GM23338 (cell line): ENCODE results near the gene BOK. TPM values are rescaled to one million over a fixed set of nuclear protein-coding genes. Genes with fewer than 3 reads are reported as not detected.

Experiments used
- ATAC-seq: fragments of 200-7000 bp; cut with Tn5 transposase; 3 replicates; pipeline ENCODE4 v1.9.1; 2020
- DNase-seq: peaks from one replicate; pipeline ENCODE4 v3.0.0-alpha.2; 2015; ENCODE audit warnings: low spot score
- H2AFZ ChIP-seq: fragments of 200-600 bp; sonication (generic); 2 replicates; pipeline ENCODE4 v1.8.0; 2016; ENCODE audit warnings: antibody characterized with exemption, mild to moderate bottlenecking, moderate library complexity
- H3F3A ChIP-seq: fragments of 200-600 bp; sonication (generic); replicated peaks from 2 replicates; pipeline ENCODE4 v1.8.0; 2017; ENCODE audit warnings: antibody characterized with exemption, mixed run types, low read depth
- H3K27ac ChIP-seq: fragments of 200-600 bp; sonication (generic); 2 replicates; pipeline ENCODE4 v1.6.1; 2016; ENCODE audit warnings: low read depth
- H3K27me3 ChIP-seq: fragments of 200-600 bp; sonication (generic); 2 replicates; pipeline ENCODE4 v1.8.0; 2016; ENCODE audit warnings: mild to moderate bottlenecking, mixed run types, moderate library complexity; ENCODE audit not compliant: insufficient read depth
- H3K36me3 ChIP-seq: fragments of 200-600 bp; sonication (generic); 2 replicates; pipeline ENCODE4 v1.8.0; 2016; ENCODE audit warnings: mild to moderate bottlenecking; ENCODE audit not compliant: insufficient read depth
- H3K4me1 ChIP-seq: fragments of 200-600 bp; sonication (generic); 2 replicates; pipeline ENCODE4 v1.8.0; 2016; ENCODE audit warnings: mild to moderate bottlenecking, moderate library complexity; ENCODE audit not compliant: insufficient read depth
- H3K4me2 ChIP-seq: fragments of 200-600 bp; sonication (generic); 2 replicates; pipeline ENCODE4 v1.7.1; 2017; ENCODE audit warnings: mixed run types
- H3K4me3 ChIP-seq: fragments of 200-600 bp; sonication (generic); 2 replicates; pipeline ENCODE4 v1.6.1; 2016; ENCODE audit warnings: mixed run types
- H3K79me2 ChIP-seq: fragments of 200-600 bp; sonication (generic); replicated peaks from 2 replicates; pipeline ENCODE4 v1.8.0; 2017; ENCODE audit warnings: mild to moderate bottlenecking; ENCODE audit not compliant: insufficient read depth
- H3K9me2 ChIP-seq: fragments of 200-600 bp; sonication (generic); 2 replicates; pipeline ENCODE4 v1.8.0; 2017; ENCODE audit not compliant: insufficient read depth
- H4K20me1 ChIP-seq: fragments of 200-600 bp; sonication (generic); replicated peaks from 2 replicates; pipeline ENCODE4 v1.8.0; 2017; ENCODE audit warnings: mild to moderate bottlenecking; ENCODE audit not compliant: insufficient read depth
- H3K27ac Mint-ChIP-seq: 2 replicates; pipeline ENCODE4 v1.8.0; 2020; ENCODE audit warnings: inconsistent platforms, mild to moderate bottlenecking, moderate library complexity, mixed read lengths
- H3K27me3 Mint-ChIP-seq: 3 replicates; pipeline ENCODE4 v1.8.0; 2022; ENCODE audit warnings: low read depth, mild to moderate bottlenecking, moderate library complexity, mixed read lengths, inconsistent platforms; ENCODE audit not compliant: insufficient read depth, poor library complexity
- H3K36me3 Mint-ChIP-seq: 3 replicates; pipeline ENCODE4 v1.8.0; 2021; ENCODE audit warnings: low read depth, mild to moderate bottlenecking, inconsistent platforms, moderate library complexity, mixed read lengths
- H3K4me1 Mint-ChIP-seq: 3 replicates; pipeline ENCODE4 v1.8.0; 2020; ENCODE audit warnings: mild to moderate bottlenecking, inconsistent platforms, mixed read lengths
- H3K4me3 Mint-ChIP-seq: 3 replicates; pipeline ENCODE4 v1.8.0; 2021; ENCODE audit warnings: moderate library complexity, mild to moderate bottlenecking, inconsistent platforms, mixed read lengths
- H3K9me3 Mint-ChIP-seq: 3 replicates; pipeline ENCODE4 v1.8.0; 2020; ENCODE audit warnings: moderate library complexity, mild to moderate bottlenecking, inconsistent platforms, mixed read lengths
- CREB1 ChIP-seq: fragments of 250-450 bp; sonication (Bioruptor Pico); IDR thresholded peaks from 2 replicates; pipeline ENCODE4 v1.5.0; 2020; ENCODE audit warnings: low read depth, mild to moderate bottlenecking, moderate library complexity
- EZH2 ChIP-seq: fragments of 200-600 bp; sonication (generic); IDR thresholded peaks from one replicate; pipeline ENCODE4 v1.8.0; 2017; ENCODE audit warnings: antibody characterized with exemption, mild to moderate bottlenecking, low read depth; ENCODE audit not compliant: unreplicated experiment
- EZH2phosphoT487 ChIP-seq: fragments of 200-600 bp; sonication (generic); IDR thresholded peaks from one replicate; pipeline ENCODE4 v1.8.1; 2018; ENCODE audit warnings: antibody characterized with exemption; ENCODE audit not compliant: unreplicated experiment
- NANOG ChIP-seq: IDR thresholded peaks from 2 replicates; pipeline ENCODE4 v1.6.1; 2016; ENCODE audit warnings: antibody characterized with exemption, borderline replicate concordance
- ZNF114 ChIP-seq: fragments of 250-450 bp; sonication (Bioruptor Pico); IDR thresholded peaks from 2 replicates; pipeline ENCODE4 v1.5.0; 2020; ENCODE audit warnings: mild to moderate bottlenecking, moderate library complexity
- ZNF331 ChIP-seq: fragments of 250-450 bp; sonication (Bioruptor Pico); IDR thresholded peaks from 2 replicates; pipeline ENCODE4 v1.5.0; 2020; ENCODE audit warnings: low read depth, mild to moderate bottlenecking, moderate library complexity
- polyA plus RNA-seq: library from polyadenylated mRNA; unstranded; fragments of >200 nt; fragmentation: Nextera tagmentation; extraction: Ambion mirVana; gene quantifications from 2 replicates; pipeline ENCODE4 v1.2.1, GENCODE V29; 2016
- total RNA-seq: library from RNA; depleted of rRNA; stranded (reverse); fragments of >200 nt; shearing (Covaris generic); gene quantifications from 2 replicates; pipeline ENCODE4 v1.2.3, GENCODE V29; 2014
- TF ChIP-seq, protein P1 (sequence below): fragments of 250-450 bp; sonication (Bioruptor Pico); IDR thresholded peaks from 2 replicates; pipeline ENCODE4 v1.5.0; 2020; ENCODE audit warnings: mild to moderate bottlenecking, moderate library complexity
- TF ChIP-seq, protein P2 (sequence below): IDR thresholded peaks from 2 replicates; pipeline ENCODE4 v1.6.1; 2016; ENCODE audit warnings: antibody characterized with exemption
- TF ChIP-seq, protein P3 (sequence below), 2 experiments: fragments of 200-600 bp in 1 of 2; sonication (generic) in 1 of 2; conservative IDR thresholded peaks; 2 replicates each; pipeline versions ENCODE4 v1.5.1 to v1.6.1; 2016 to 2017; ENCODE audit warnings: antibody characterized with exemption in 2 of 2, low read depth in 2 of 2, mild to moderate bottlenecking in 2 of 2, moderate library complexity in 1 of 2

The BOK gene
- total and polyA plus RNA-seq, 2 experiments from 2014 or later: 13.5 to 36.7 TPM

DNA sequence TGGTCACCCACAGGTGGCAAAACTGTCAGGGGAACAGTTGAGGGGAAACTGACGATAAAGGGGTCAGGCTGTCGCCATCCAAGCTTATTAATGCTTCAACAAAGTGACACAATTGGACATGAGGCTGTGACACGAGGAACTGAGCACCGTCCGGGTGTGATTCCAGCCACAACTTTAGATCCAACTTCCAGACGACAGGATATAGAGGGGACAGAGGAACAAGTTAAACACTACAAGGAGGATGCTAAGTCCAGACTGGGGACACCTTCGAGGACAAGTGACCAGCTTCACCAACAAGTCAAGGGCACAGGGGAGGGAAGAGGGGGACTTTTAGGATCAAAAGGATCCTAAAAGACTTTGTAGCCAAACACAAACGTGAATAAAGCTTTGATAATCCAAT lies 23.8 kb downstream of the BOK start:
- Histone ChIP-seq H3K9me2 (no peaks in the 10 kb centered on the region), H3F3A (no peaks in the 10 kb centered on the region), H3K36me3 (peaks cover 21% of the 10 kb centered on the region), H3K4me1 (peaks cover 5% of the 10 kb centered on the region; the same call in 1 of the 2 replicates), H4K20me1 (0 out of 2 replicates have a peak, but pooled peaks cover 3% of the 10 kb centered on the region), H2AFZ (no peak overlapping the region), H3K27ac (no peak overlapping the region), H3K79me2 (0 out of 2 replicates have a peak, but pooled peaks cover 3% of the 10 kb centered on the region), H3K4me2 (no peak overlapping the region), H3K27me3 (no peaks in the 10 kb centered on the region), H3K4me3 (no peak overlapping the region)
- Mint-ChIP-seq H3K4me3 (no peak overlapping the region), H3K4me1 (peaks cover 9% of the 10 kb centered on the region), H3K9me3 (peaks cover 49% of the 10 kb centered on the region), H3K27me3 (peaks cover 12% of the 10 kb centered on the region), H3K27ac (no peak overlapping the region), H3K36me3 (peaks cover 23% of the 10 kb centered on the region)
- ATAC-seq (no peak), DNase-seq (no peak)
- TF ChIP-seq NANOG: no peak
- no peak for TF ChIP-seq CREB1

DNA sequence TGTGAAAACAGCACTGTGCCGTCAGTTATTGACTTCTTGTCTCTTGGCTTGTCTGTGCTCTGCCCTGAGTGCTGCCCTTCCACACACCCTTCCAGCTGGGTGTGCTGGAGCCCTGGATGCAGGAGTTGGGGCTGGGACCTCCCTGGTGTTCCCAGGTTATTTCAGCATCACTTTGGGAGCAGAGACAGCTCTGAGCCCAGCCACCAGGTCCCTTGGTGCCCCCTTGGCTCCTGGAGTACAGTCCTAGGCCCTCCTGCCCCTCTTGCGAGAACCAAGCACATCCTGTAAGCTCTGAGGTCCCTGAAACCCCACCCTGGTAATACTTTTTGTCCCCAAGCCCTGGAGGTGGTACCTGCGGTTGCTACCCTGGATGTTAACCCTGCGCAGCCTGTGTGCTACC lies 24.3 kb downstream of the BOK start:
- Histone ChIP-seq H3K4me1 (peaks cover 5% of the 10 kb centered on the region; the same call in 1 of the 2 replicates), H3K9me2 (no peaks in the 10 kb centered on the region), H2AFZ (no peak overlapping the region), H3F3A (no peaks in the 10 kb centered on the region), H3K27ac (no peak overlapping the region), H3K4me2 (no peak overlapping the region), H3K79me2 (0 out of 2 replicates have a peak, but pooled peaks cover 3% of the 10 kb centered on the region), H4K20me1 (0 out of 2 replicates have a peak, but pooled peaks cover 3% of the 10 kb centered on the region), H3K4me3 (no peak overlapping the region), H3K27me3 (no peaks in the 10 kb centered on the region), H3K36me3 (peaks cover 25% of the 10 kb centered on the region)
- Mint-ChIP-seq H3K9me3 (peaks cover 53% of the 10 kb centered on the region), H3K36me3 (peaks cover 19% of the 10 kb centered on the region), H3K4me3 (no peak overlapping the region), H3K27ac (no peak overlapping the region), H3K27me3 (peaks cover 12% of the 10 kb centered on the region), H3K4me1 (peaks cover 6% of the 10 kb centered on the region)
- ATAC-seq (no peak), DNase-seq (no peak)
- TF ChIP-seq, protein P1, sequence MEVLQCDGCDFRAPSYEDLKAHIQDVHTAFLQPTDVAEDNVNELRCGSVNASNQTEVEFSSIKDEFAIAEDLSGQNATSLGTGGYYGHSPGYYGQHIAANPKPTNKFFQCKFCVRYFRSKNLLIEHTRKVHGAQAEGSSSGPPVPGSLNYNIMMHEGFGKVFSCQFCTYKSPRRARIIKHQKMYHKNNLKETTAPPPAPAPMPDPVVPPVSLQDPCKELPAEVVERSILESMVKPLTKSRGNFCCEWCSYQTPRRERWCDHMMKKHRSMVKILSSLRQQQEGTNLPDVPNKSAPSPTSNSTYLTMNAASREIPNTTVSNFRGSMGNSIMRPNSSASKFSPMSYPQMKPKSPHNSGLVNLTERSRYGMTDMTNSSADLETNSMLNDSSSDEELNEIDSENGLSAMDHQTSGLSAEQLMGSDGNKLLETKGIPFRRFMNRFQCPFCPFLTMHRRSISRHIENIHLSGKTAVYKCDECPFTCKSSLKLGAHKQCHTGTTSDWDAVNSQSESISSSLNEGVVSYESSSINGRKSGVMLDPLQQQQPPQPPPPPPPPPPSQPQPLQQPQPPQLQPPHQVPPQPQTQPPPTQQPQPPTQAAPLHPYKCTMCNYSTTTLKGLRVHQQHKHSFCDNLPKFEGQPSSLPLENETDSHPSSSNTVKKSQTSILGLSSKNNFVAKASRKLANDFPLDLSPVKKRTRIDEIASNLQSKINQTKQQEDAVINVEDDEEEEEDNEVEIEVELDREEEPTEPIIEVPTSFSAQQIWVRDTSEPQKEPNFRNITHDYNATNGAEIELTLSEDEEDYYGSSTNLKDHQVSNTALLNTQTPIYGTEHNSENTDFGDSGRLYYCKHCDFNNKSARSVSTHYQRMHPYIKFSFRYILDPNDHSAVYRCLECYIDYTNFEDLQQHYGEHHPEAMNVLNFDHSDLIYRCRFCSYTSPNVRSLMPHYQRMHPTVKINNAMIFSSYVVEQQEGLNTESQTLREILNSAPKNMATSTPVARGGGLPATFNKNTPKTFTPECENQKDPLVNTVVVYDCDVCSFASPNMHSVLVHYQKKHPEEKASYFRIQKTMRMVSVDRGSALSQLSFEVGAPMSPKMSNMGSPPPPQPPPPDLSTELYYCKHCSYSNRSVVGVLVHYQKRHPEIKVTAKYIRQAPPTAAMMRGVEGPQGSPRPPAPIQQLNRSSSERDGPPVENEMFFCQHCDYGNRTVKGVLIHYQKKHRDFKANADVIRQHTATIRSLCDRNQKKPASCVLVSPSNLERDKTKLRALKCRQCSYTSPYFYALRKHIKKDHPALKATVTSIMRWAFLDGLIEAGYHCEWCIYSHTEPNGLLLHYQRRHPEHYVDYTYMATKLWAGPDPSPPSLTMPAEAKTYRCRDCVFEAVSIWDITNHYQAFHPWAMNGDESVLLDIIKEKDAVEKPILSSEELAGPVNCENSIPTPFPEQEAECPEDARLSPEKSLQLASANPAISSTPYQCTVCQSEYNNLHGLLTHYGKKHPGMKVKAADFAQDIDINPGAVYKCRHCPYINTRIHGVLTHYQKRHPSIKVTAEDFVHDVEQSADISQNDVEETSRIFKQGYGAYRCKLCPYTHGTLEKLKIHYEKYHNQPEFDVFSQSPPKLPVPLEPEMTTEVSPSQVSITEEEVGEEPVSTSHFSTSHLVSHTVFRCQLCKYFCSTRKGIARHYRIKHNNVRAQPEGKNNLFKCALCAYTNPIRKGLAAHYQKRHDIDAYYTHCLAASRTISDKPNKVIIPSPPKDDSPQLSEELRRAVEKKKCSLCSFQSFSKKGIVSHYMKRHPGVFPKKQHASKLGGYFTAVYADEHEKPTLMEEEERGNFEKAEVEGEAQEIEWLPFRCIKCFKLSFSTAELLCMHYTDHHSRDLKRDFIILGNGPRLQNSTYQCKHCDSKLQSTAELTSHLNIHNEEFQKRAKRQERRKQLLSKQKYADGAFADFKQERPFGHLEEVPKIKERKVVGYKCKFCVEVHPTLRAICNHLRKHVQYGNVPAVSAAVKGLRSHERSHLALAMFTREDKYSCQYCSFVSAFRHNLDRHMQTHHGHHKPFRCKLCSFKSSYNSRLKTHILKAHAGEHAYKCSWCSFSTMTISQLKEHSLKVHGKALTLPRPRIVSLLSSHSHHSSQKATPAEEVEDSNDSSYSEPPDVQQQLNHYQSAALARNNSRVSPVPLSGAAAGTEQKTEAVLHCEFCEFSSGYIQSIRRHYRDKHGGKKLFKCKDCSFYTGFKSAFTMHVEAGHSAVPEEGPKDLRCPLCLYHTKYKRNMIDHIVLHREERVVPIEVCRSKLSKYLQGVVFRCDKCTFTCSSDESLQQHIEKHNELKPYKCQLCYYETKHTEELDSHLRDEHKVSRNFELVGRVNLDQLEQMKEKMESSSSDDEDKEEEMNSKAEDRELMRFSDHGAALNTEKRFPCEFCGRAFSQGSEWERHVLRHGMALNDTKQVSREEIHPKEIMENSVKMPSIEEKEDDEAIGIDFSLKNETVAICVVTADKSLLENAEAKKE: no peak
- TF ChIP-seq ZNF114 (CRISPR knock-in tag): no peak
- no peak for TF ChIP-seq CREB1
- TF ChIP-seq NANOG: no peak
- TF ChIP-seq EZH2phosphoT487: no peak
- TF ChIP-seq, protein P2, sequence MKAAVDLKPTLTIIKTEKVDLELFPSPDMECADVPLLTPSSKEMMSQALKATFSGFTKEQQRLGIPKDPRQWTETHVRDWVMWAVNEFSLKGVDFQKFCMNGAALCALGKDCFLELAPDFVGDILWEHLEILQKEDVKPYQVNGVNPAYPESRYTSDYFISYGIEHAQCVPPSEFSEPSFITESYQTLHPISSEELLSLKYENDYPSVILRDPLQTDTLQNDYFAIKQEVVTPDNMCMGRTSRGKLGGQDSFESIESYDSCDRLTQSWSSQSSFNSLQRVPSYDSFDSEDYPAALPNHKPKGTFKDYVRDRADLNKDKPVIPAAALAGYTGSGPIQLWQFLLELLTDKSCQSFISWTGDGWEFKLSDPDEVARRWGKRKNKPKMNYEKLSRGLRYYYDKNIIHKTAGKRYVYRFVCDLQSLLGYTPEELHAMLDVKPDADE: no peak
- TF ChIP-seq, protein P3, sequence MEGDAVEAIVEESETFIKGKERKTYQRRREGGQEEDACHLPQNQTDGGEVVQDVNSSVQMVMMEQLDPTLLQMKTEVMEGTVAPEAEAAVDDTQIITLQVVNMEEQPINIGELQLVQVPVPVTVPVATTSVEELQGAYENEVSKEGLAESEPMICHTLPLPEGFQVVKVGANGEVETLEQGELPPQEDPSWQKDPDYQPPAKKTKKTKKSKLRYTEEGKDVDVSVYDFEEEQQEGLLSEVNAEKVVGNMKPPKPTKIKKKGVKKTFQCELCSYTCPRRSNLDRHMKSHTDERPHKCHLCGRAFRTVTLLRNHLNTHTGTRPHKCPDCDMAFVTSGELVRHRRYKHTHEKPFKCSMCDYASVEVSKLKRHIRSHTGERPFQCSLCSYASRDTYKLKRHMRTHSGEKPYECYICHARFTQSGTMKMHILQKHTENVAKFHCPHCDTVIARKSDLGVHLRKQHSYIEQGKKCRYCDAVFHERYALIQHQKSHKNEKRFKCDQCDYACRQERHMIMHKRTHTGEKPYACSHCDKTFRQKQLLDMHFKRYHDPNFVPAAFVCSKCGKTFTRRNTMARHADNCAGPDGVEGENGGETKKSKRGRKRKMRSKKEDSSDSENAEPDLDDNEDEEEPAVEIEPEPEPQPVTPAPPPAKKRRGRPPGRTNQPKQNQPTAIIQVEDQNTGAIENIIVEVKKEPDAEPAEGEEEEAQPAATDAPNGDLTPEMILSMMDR (conservative IDR thresholded peaks at IDR 0.05; ENCODE audit: low read depth in 2 of 2): no peak
- no peak for TF ChIP-seq ZNF331 (CRISPR knock-in tag)
- TF ChIP-seq EZH2: no peak
